Natural killer cell (primary cell): ENCODE data around the gene SLX4. TPM values are rescaled to one million over a fixed set of nuclear protein-coding genes. Genes with fewer than 3 reads are reported as not detected.
A peak's percentile ranks its signal among the peaks of the same experiment; 100 is the strongest.

Experiments
- ATAC-seq, 3 donors: fragments of 150-1000 bp in 2 of 3; fragments of 200-7000 bp in 1 of 3; cut with Tn5 transposase; 1 replicate in 1 of 3; 2 replicates in 2 of 3; pipeline ENCODE4 v1.10.0; 2021; ENCODE audit warnings: mild to moderate bottlenecking in 2 of 3, moderate library complexity in 2 of 3
- DNase-seq, 2 donors: peaks; one replicate each; pipeline versions ENCODE4 v3.0.0 to v3.0.0-alpha.2; 2013 to 2021; ENCODE audit warnings: mixed read lengths in 1 of 2
- H3K27ac ChIP-seq: one replicate; pipeline ENCODE4 v1.5.1; 2013; ENCODE audit warnings: mild to moderate bottlenecking, low read length
- H3K27me3 ChIP-seq: one replicate; pipeline ENCODE4 v1.6.1; 2013; ENCODE audit warnings: low read length; ENCODE audit not compliant: control insufficient read depth, insufficient read depth
- H3K36me3 ChIP-seq: one replicate; pipeline ENCODE4 v1.6.1; 2013; ENCODE audit warnings: low read length; ENCODE audit not compliant: control insufficient read depth, insufficient read depth
- H3K4me1 ChIP-seq: one replicate; pipeline ENCODE4 v1.6.1; 2013; ENCODE audit warnings: low read length; ENCODE audit not compliant: control insufficient read depth, insufficient read depth
- H3K4me3 ChIP-seq: one replicate; pipeline ENCODE4 v1.5.1; 2013; ENCODE audit warnings: low read length
- H3K9me3 ChIP-seq: one replicate; pipeline ENCODE4 v1.6.1; 2013; ENCODE audit warnings: low read length; ENCODE audit not compliant: control insufficient read depth, insufficient read depth
- H3K27ac Mint-ChIP-seq, 2 donors: one replicate each; pipeline ENCODE4 v1.8.0; 2022; ENCODE audit warnings: mild to moderate bottlenecking in 2 of 2, mixed read lengths in 2 of 2, moderate library complexity in 1 of 2
- H3K27me3 Mint-ChIP-seq, 2 donors: one replicate each; pipeline ENCODE4 v1.8.0; 2022; ENCODE audit warnings: low read depth in 2 of 2, mixed read lengths in 2 of 2
- H3K36me3 Mint-ChIP-seq: one replicate; pipeline ENCODE4 v1.8.0; 2022; ENCODE audit warnings: mixed read lengths
- H3K4me1 Mint-ChIP-seq, 2 donors: one replicate each; pipeline ENCODE4 v1.8.0; 2022; ENCODE audit warnings: mixed read lengths in 2 of 2
- H3K4me3 Mint-ChIP-seq: one replicate; pipeline ENCODE4 v1.8.0; 2022; ENCODE audit warnings: mild to moderate bottlenecking, moderate library complexity, mixed read lengths
- H3K9me3 Mint-ChIP-seq, 2 donors: one replicate each; pipeline ENCODE4 v1.8.0; 2022; ENCODE audit warnings: mixed read lengths in 2 of 2
- CTCF ChIP-seq: fragments of 200-600 bp; IDR thresholded peaks from one replicate; pipeline ENCODE4 v1.8.0; 2022; ENCODE audit warnings: antibody characterized with exemption
- WGBS: methylation state at CpG from one replicate; pipeline ENCODE4 v1.1.7; 2013; ENCODE audit warnings: missing lambda C conversion rate; ENCODE audit not compliant: insufficient coverage; 5-methylcytosine and 5-hydroxymethylcytosine counted together
- intact Hi-C: fragments of 100-400 bp; cut with micrococcal nuclease; formaldehyde crosslinking; loops from one replicate; pipeline ENCODE4 v1.14.2; 2022
- total RNA-seq, 4 donors: library from RNA; stranded (reverse); fragments of 120-200 nt in 1 of 4; gene quantifications; one replicate each; pipeline versions ENCODE4 v1.2.3 to v1.2.4, GENCODE V29; 2013 to 2022

Gene SLX4
- total RNA-seq, 3 donors from 2014 or later (not counting 1 experiment from before 2014, with no cell fraction given), result 13.5 to 18.6 (median 15.5) TPM

- 93% methylated on average over 7 of the region's 7 CpGs for WGBS
- no peaks in the 10 kb centered on the region for H3K27me3 Mint-ChIP-seq
- no peaks in the 10 kb centered on the region for H3K9me3 ChIP-seq
- H3K4me1 ChIP-seq, result no peaks in the 10 kb centered on the region
- no peak overlapping the region for H3K4me3 Mint-ChIP-seq
- DNase-seq, result no peak
- H3K4me3 ChIP-seq, result no peak overlapping the region
- intact Hi-C loops, result no loop called here
- no peak overlapping the region for H3K27ac ChIP-seq
- H3K36me3 ChIP-seq, result peaks cover 86% of the 10 kb centered on the region
- ATAC-seq, result no peak
- no peak for TF ChIP-seq CTCF
- H3K4me1 Mint-ChIP-seq, result peaks cover 0 to 11% of the 10 kb centered on the region in 2 donors
- H3K9me3 Mint-ChIP-seq, result no peaks in the 10 kb centered on the region
- H3K27me3 ChIP-seq, result no peaks in the 10 kb centered on the region
- H3K27ac Mint-ChIP-seq, result peak overlapping the region in 1 of 2 donors; percentile 33
- peaks cover 8% of the 10 kb centered on the region for H3K36me3 Mint-ChIP-seq
These were observed 57.0 kb downstream of the SLX4 start for GRCh38 chr16:3554351-3554928.

GRCh38 chr16:3553138-3553923 lies 58.1 kb downstream of the SLX4 start:
- H3K27me3 Mint-ChIP-seq, result no peaks in the 10 kb centered on the region
- H3K9me3 ChIP-seq, result no peaks in the 10 kb centered on the region
- H3K9me3 Mint-ChIP-seq, result no peaks in the 10 kb centered on the region
- no peak overlapping the region for H3K4me3 Mint-ChIP-seq
- ATAC-seq, result no peak
- H3K36me3 Mint-ChIP-seq, result peaks cover 8% of the 10 kb centered on the region
- H3K27ac ChIP-seq, result no peak overlapping the region
- H3K27me3 ChIP-seq, result no peaks in the 10 kb centered on the region
- 99% methylated on average over 9 of the region's 11 CpGs for WGBS
- no peak overlapping the region for H3K4me3 ChIP-seq
- H3K4me1 ChIP-seq, result no peaks in the 10 kb centered on the region
- no peak overlapping the region for H3K27ac Mint-ChIP-seq
- intact Hi-C loops, result no loop called here
- H3K4me1 Mint-ChIP-seq, result peaks cover 0 to 19% of the 10 kb centered on the region in 2 donors
- TF ChIP-seq CTCF, result no peak
- no peak for DNase-seq
- peaks cover 89% of the 10 kb centered on the region for H3K36me3 ChIP-seq

- Mint-ChIP-seq H3K36me3 (peaks cover 19% of the 10 kb centered on the region), H3K27ac (peak overlapping the region in 1 of 2 donors; percentile 63), H3K9me3 (no peaks in the 10 kb centered on the region), H3K4me3 (no peak overlapping the region), H3K27me3 (no peaks in the 10 kb centered on the region), H3K4me1 (peaks cover 0 to 29% of the 10 kb centered on the region in 2 donors)
- no peaks in the 10 kb centered on the region for H3K27me3 ChIP-seq
- no peaks in the 10 kb centered on the region for H3K9me3 ChIP-seq
- intact Hi-C loops, result no loop called here
- H3K4me3 ChIP-seq, result no peak overlapping the region
- no peak for ATAC-seq
- H3K36me3 ChIP-seq, result peaks cover 84% of the 10 kb centered on the region
- H3K4me1 ChIP-seq, result peaks cover 4% of the 10 kb centered on the region
- WGBS, result 98% methylated on average over 6 of the region's 6 CpGs
- no peak overlapping the region for H3K27ac ChIP-seq
- no peak for TF ChIP-seq CTCF
- DNase-seq, result no peak
These were observed 60.3 kb downstream of the SLX4 start for GRCh38 chr16:3550851-3551847.
